K562 (cell line): ENCODE results near the gene TAP2. TPM values are rescaled to one million over a fixed set of nuclear protein-coding genes. Genes with fewer than 3 reads are reported as not detected.

Experiments used
- ATAC-seq: fragments of 200-7000 bp; cut with Tn5 transposase; 3 replicates; pipeline ENCODE4 v1.9.1; 2020; ENCODE audit warnings: moderate library complexity
- BruUV-seq: library from RNA; stranded (reverse); fragments of 400-500 nt; replicated peaks from 2 replicates; lab custom pipeline; 2021; lab: Mats Ljungman, UMichigan
- CTCF ChIA-PET: fragments of 300-600 bp; formaldehyde crosslinking; extraction: SDS; loops from one replicate; lab custom pipeline; 2021; ENCODE audit warnings: low intra/inter-chr PET ratio; lab: Yijun Ruan, JAX
- POLR2A ChIA-PET: fragments of 300-600, 350-650 bp; sonication (Branson Sonifier 250); formaldehyde crosslinking; extraction: SDS; loops from one replicate; lab custom pipeline; 2021; ENCODE audit warnings: antibody characterized with exemption, inconsistent platforms; lab: Yijun Ruan, JAX
- DNase-seq, 4 experiments: peaks; one replicate each; pipeline versions ENCODE4 v3.0.0 to v3.0.0-alpha.2; 2011 to 2018; ENCODE audit warnings: low spot score in 3 of 4, mixed read lengths in 3 of 4; ENCODE audit errors: extremely low read depth in 1 of 4
- FAIRE-seq: peaks from 2 replicates; lab custom pipeline; 2011; peaks lifted over from hg19 to GRCh38; lab: Jason Lieb, UNC
- H2AFZ ChIP-seq: 2 replicates; pipeline ENCODE4 v1.6.0; 2011; ENCODE audit warnings: low read depth, low read length, control low read depth, inconsistent platforms
- H3K27ac ChIP-seq: fragments of 200-600 bp; 3 replicates; pipeline ENCODE4 v1.8.0; 2011; ENCODE audit warnings: low read depth, mild to moderate bottlenecking, control low read depth, inconsistent platforms, low read length, moderate library complexity, mixed read lengths; ENCODE audit errors: extremely low read depth
- H3K27me3 ChIP-seq, 2 experiments: fragments of 300-600 bp in 1 of 2; 2 replicates in 1 of 2; 3 replicates in 1 of 2; pipeline versions ENCODE4 v1.6.0 to v1.8.0; 2011; ENCODE audit warnings: inconsistent platforms in 2 of 2, low read length in 2 of 2, mild to moderate bottlenecking in 1 of 2, mixed read lengths in 1 of 2, moderate library complexity in 1 of 2; ENCODE audit not compliant: control insufficient read depth in 2 of 2, insufficient read depth in 2 of 2
- H3K36me3 ChIP-seq: fragments of 300-600 bp; 3 replicates; pipeline ENCODE4 v1.8.0; 2011; ENCODE audit warnings: mild to moderate bottlenecking, low read length, inconsistent platforms; ENCODE audit not compliant: control insufficient read depth, insufficient read depth
- H3K4me1 ChIP-seq, 2 experiments: fragments of 200-600 bp in 1 of 2; replicated peaks in 1 of 2; 2 replicates in 1 of 2; 3 replicates in 1 of 2; pipeline versions ENCODE4 v1.5.1 to v1.8.0; 2011; ENCODE audit warnings: inconsistent platforms in 2 of 2, low read length in 2 of 2, mild to moderate bottlenecking in 1 of 2, mixed read lengths in 1 of 2, moderate library complexity in 1 of 2; ENCODE audit not compliant: control insufficient read depth in 2 of 2, insufficient read depth in 2 of 2
- H3K4me2 ChIP-seq: 2 replicates; pipeline ENCODE4 v1.6.1; 2011; ENCODE audit warnings: low read length, control low read depth, inconsistent platforms, mixed read lengths; ENCODE audit not compliant: insufficient read depth
- H3K4me3 ChIP-seq: fragments of 200-600 bp; sonication (generic), shearing (Covaris generic); 2 replicates; pipeline ENCODE4 v1.5.1; 2016; ENCODE audit warnings: control low read depth, inconsistent platforms
- H3K79me2 ChIP-seq: fragments of 200-600 bp; 3 replicates; pipeline ENCODE4 v1.8.0; 2011; ENCODE audit warnings: low read length, inconsistent platforms; ENCODE audit not compliant: control insufficient read depth, insufficient read depth
- H3K9ac ChIP-seq, 2 experiments: 2 replicates each; pipeline versions ENCODE4 v1.6.0 to v1.6.1; 2011; ENCODE audit warnings: low read depth in 2 of 2, low read length in 2 of 2, control low read depth in 1 of 2, inconsistent platforms in 1 of 2, mild to moderate bottlenecking in 1 of 2, mixed read lengths in 1 of 2; ENCODE audit not compliant: insufficient read depth in 1 of 2
- H3K9me1 ChIP-seq: one replicate; pipeline ENCODE4 v1.6.0; 2011; ENCODE audit warnings: inconsistent platforms, mild to moderate bottlenecking, low read length, moderate library complexity; ENCODE audit not compliant: control insufficient read depth, insufficient read depth
- H3K9me3 ChIP-seq: replicated peaks from 2 replicates; pipeline ENCODE4 v1.5.1; 2011; ENCODE audit warnings: low read depth, low read length, inconsistent platforms; ENCODE audit not compliant: control insufficient read depth, insufficient read depth
- H4K20me1 ChIP-seq: replicated peaks from 2 replicates; pipeline ENCODE4 v1.6.1; 2011; ENCODE audit warnings: low read length, inconsistent platforms, mixed read lengths; ENCODE audit not compliant: control insufficient read depth, insufficient read depth
- MTA3 ChIP-seq: fragments of 450-650 bp; formaldehyde crosslinking; IDR thresholded peaks from 2 replicates; pipeline ENCODE4 v1.6.1; 2017; ENCODE audit warnings: mild to moderate bottlenecking, borderline replicate concordance
- ZHX1 ChIP-seq: fragments of 150-350 bp; conservative IDR thresholded peaks from 2 replicates; pipeline ENCODE4 v1.6.1; 2014; ENCODE audit warnings: low read length
- ZNF644 ChIP-seq: fragments of 200-800 bp; sonication (Bioruptor generic); IDR thresholded peaks from 2 replicates; pipeline ENCODE4 v1.6.1; 2016; ENCODE audit warnings: low read depth, missing genetic modification characterization, missing compliant biosample characterization
- WGBS: fragments of 100-300 bp; shearing (Covaris generic); methylation state at CpG from one replicate; pipeline ENCODE4 v1.1.6; 2016; ENCODE audit warnings: low coverage, mixed read lengths; ENCODE audit not compliant: insufficient coverage; ENCODE audit errors: missing lambda C conversion rate; 5-methylcytosine and 5-hydroxymethylcytosine counted together
- in situ Hi-C: fragments of 300-500 bp; cut with MboI; formaldehyde crosslinking; loops from 4 replicates; pipeline ENCODE4 v1.15.0; 2018; ENCODE audit warnings: inconsistent platforms, mixed read lengths
- intact Hi-C: fragments of 100-400 bp; cut with micrococcal nuclease; formaldehyde crosslinking; loops from 2 replicates; pipeline ENCODE4 v1.14.2; 2022
- polyA plus RNA-seq, 8 experiments: library from polyadenylated mRNA; depleted of rRNA in 4 of 8; stranded (reverse) in 5 of 8; unstranded in 3 of 8; fragments of >200 nt; fragmentation: Nextera tagmentation in 2 of 8; fragmentation: Illumina TruSeq in 1 of 8; extraction: Ambion mirVana in 2 of 8; extraction: Trizol in 1 of 8; gene quantifications; 2 replicates each; pipeline versions ENCODE4 v1.2.1 to v1.2.3, GENCODE V29; 2011 to 2014; ENCODE audit warnings: inconsistent platforms in 1 of 8, missing spikeins in 1 of 8
- total RNA-seq, 7 experiments: library from RNA; depleted of rRNA in 6 of 7; stranded (reverse); fragments of >200 nt in 6 of 7; fragmentation: Illumina TruSeq in 2 of 7; extraction: Trizol in 2 of 7; gene quantifications; 2 replicates each; pipeline versions ENCODE4 v1.2.1 to v1.2.3, GENCODE V29; 2011 to 2021; ENCODE audit warnings: low replicate concordance in 1 of 7

TAP2 gene
- total and polyA plus RNA-seq, 9 of the 15 experiments (the other 6 are each of a cell fraction or from before 2014, with no cell fraction given): 2.0 to 53.5 (median 19.6) TPM

- no peak for ATAC-seq
- Histone ChIP-seq H3K79me2 (no peaks in the 10 kb centered on the region), H3K4me2 (no peak overlapping the region), H3K27ac (no peak overlapping the region), H3K9me1 (peaks cover 3% of the 10 kb centered on the region), H3K36me3 (no peaks in the 10 kb centered on the region), H3K9ac (no peak overlapping the region), H3K4me3 (no peak overlapping the region), H3K4me1 (no peaks in the 10 kb centered on the region; a peak in 1 of 5 replicates), H4K20me1 (no peaks in the 10 kb centered on the region), H3K9me3 (no peaks in the 10 kb centered on the region), H3K27me3 (no peaks in the 10 kb centered on the region; a peak in 1 of 5 replicates), H2AFZ (no peak overlapping the region)
- TF ChIP-seq ZNF644 (tag): no peak
- TF ChIP-seq MTA3: no peak
- TF ChIP-seq ZHX1: no peak
- ChIA-PET CTCF (no interaction called here), POLR2A (no interaction called here)
- in situ Hi-C loops (no loop called here), intact Hi-C loops (no loop called here)
- no TSS peak for BruUV-seq
- no peak for FAIRE-seq
- DNase-seq: no peak
- WGBS: 5% methylated on average over 2 of the region's 2 CpGs
Observed at GRCh38 chr6:32818867-32819266, 19.7 kb downstream of the TAP2 start.
